GM12878 (cell line): ENCODE results near the gene SKIL. TPM values are rescaled to one million over a fixed set of nuclear protein-coding genes. Genes with fewer than 3 reads are reported as not detected.

Source experiments
- microRNA-seq: library from miRNA; unstranded; fragments of <30 nt; microRNA quantifications from one replicate; pipeline ENCODE4, GENCODE V29; 2018
- polyA plus RNA-seq, 11 experiments: library from polyadenylated mRNA; depleted of rRNA in 4 of 11; unstranded in 6 of 11; stranded (reverse) in 5 of 11; fragments of >200 nt; fragmentation: Nextera tagmentation in 4 of 11; fragmentation: Illumina TruSeq in 1 of 11; extraction: Ambion mirVana in 4 of 11; extraction: Trizol in 1 of 11; gene quantifications; 1 replicate in 1 of 11; 2 replicates in 10 of 11; pipeline versions ENCODE4 v1.2.1 to v1.2.3, GENCODE V29; 2011 to 2016; ENCODE audit warnings: inconsistent platforms in 2 of 11, missing spikeins in 2 of 11, low read depth in 1 of 11
- total RNA-seq, 4 experiments: library from RNA; depleted of rRNA in 3 of 4; stranded (reverse); fragments of >200 nt in 3 of 4; fragmentation: Illumina TruSeq in 1 of 4; extraction: Trizol in 1 of 4; gene quantifications; 2 replicates each; pipeline versions ENCODE4 v1.2.1 to v1.2.3, GENCODE V29; 2013 to 2021

The SKIL gene
- total and polyA plus RNA-seq, 10 of the 15 experiments (the other 5 are each of a cell fraction or from before 2014, with no cell fraction given), result 2.7 to 14.8 (median 6.7) TPM

Small RNAs within 50 kb of the gene (microRNA-seq; reads per million reads assigned to microRNA genes)
- not detected for gene MIR6828

Other genes starting within 250 kb of the SKIL start
- 14.2 and 15.2 TPM in 2 replicates for gene PHC3, start 176.0 kb upstream of the SKIL start, total RNA-seq (2014; rRNA removed)
- 20.5 and 25.2 TPM in 2 replicates for gene PHC3, start 176.0 kb upstream of the SKIL start, total RNA-seq (2014; rRNA removed; fragmentation: Illumina TruSeq; extraction: Trizol)
- gene PHC3, start 176.0 kb upstream of the SKIL start, total RNA-seq (2021), result 25.4 and 31.0 TPM in 2 replicates
- gene PHC3, start 176.0 kb upstream of the SKIL start, polyA plus RNA-seq (2011; rRNA removed), result 36.4 and 58.0 TPM in 2 replicates
- 18.9 and 21.4 TPM in 2 replicates for gene PHC3, start 176.0 kb upstream of the SKIL start, polyA plus RNA-seq (2014; fragmentation: Illumina TruSeq; extraction: Trizol)
- 1 to 10 TPM; 3.3 to 5.8 TPM for gene PHC3, start 176.0 kb upstream of the SKIL start, polyA plus RNA-seq (2014; fragmentation: Nextera tagmentation; extraction: Ambion mirVana)
- gene PHC3, start 176.0 kb upstream of the SKIL start, polyA plus RNA-seq (2014; rRNA removed), result 12.1 and 15.0 TPM in 2 replicates
- 10 to 100 TPM; 57.7 to 62.3 TPM for gene PHC3, start 176.0 kb upstream of the SKIL start, polyA plus RNA-seq (2016; fragmentation: Nextera tagmentation; extraction: Ambion mirVana)
- 12.0 and 14.4 TPM in 2 replicates for gene PRKCI, start 135.3 kb upstream of the SKIL start, total RNA-seq (2014; rRNA removed)
- 14.1 and 14.6 TPM in 2 replicates for gene PRKCI, start 135.3 kb upstream of the SKIL start, total RNA-seq (2014; rRNA removed; fragmentation: Illumina TruSeq; extraction: Trizol)
- gene PRKCI, start 135.3 kb upstream of the SKIL start, total RNA-seq (2021), result 9.5 and 10.8 TPM in 2 replicates
- 11.7 and 19.0 TPM in 2 replicates for gene PRKCI, start 135.3 kb upstream of the SKIL start, polyA plus RNA-seq (2011; rRNA removed)
- 12.4 and 15.8 TPM in 2 replicates for gene PRKCI, start 135.3 kb upstream of the SKIL start, polyA plus RNA-seq (2014; fragmentation: Illumina TruSeq; extraction: Trizol)
- gene PRKCI, start 135.3 kb upstream of the SKIL start, polyA plus RNA-seq (2014; fragmentation: Nextera tagmentation; extraction: Ambion mirVana), result 1 to 10 TPM; 3.5 to 4.9 TPM
- gene PRKCI, start 135.3 kb upstream of the SKIL start, polyA plus RNA-seq (2014; rRNA removed), result 8.0 and 8.6 TPM in 2 replicates
- gene PRKCI, start 135.3 kb upstream of the SKIL start, polyA plus RNA-seq (2016; fragmentation: Nextera tagmentation; extraction: Ambion mirVana), result 10 to 100 TPM; 13.8 to 15.4 TPM
- gene CLDN11, start 61.2 kb downstream of the SKIL start, total RNA-seq (2014; rRNA removed), result 0.16 TPM in 1 of 2 replicates, not detected in the other
- gene CLDN11, start 61.2 kb downstream of the SKIL start, total RNA-seq (2014; rRNA removed; fragmentation: Illumina TruSeq; extraction: Trizol), result not detected in 2 replicates
- gene CLDN11, start 61.2 kb downstream of the SKIL start, total RNA-seq (2021), result 0.15 and 0.29 TPM in 2 replicates
- not detected in 2 replicates for gene CLDN11, start 61.2 kb downstream of the SKIL start, polyA plus RNA-seq (2011; rRNA removed)
- gene CLDN11, start 61.2 kb downstream of the SKIL start, polyA plus RNA-seq (2014; fragmentation: Illumina TruSeq; extraction: Trizol), result not detected in 2 replicates
- not detected for gene CLDN11, start 61.2 kb downstream of the SKIL start, polyA plus RNA-seq (2014; fragmentation: Nextera tagmentation; extraction: Ambion mirVana)
- not detected in 2 replicates for gene CLDN11, start 61.2 kb downstream of the SKIL start, polyA plus RNA-seq (2014; rRNA removed)
- gene CLDN11, start 61.2 kb downstream of the SKIL start, polyA plus RNA-seq (2016; fragmentation: Nextera tagmentation; extraction: Ambion mirVana), result not detected
- gene SLC7A14, start 228.4 kb downstream of the SKIL start, total RNA-seq (2014; rRNA removed), result not detected in 2 replicates
- gene SLC7A14, start 228.4 kb downstream of the SKIL start, total RNA-seq (2014; rRNA removed; fragmentation: Illumina TruSeq; extraction: Trizol), result not detected in 2 replicates
- not detected in 2 replicates for gene SLC7A14, start 228.4 kb downstream of the SKIL start, total RNA-seq (2021)
- gene SLC7A14, start 228.4 kb downstream of the SKIL start, polyA plus RNA-seq (2011; rRNA removed), result not detected in 2 replicates
- not detected in 2 replicates for gene SLC7A14, start 228.4 kb downstream of the SKIL start, polyA plus RNA-seq (2014; fragmentation: Illumina TruSeq; extraction: Trizol)
- gene SLC7A14, start 228.4 kb downstream of the SKIL start, polyA plus RNA-seq (2014; fragmentation: Nextera tagmentation; extraction: Ambion mirVana), result not detected
- not detected in 2 replicates for gene SLC7A14, start 228.4 kb downstream of the SKIL start, polyA plus RNA-seq (2014; rRNA removed)
- not detected for gene SLC7A14, start 228.4 kb downstream of the SKIL start, polyA plus RNA-seq (2016; fragmentation: Nextera tagmentation; extraction: Ambion mirVana)